Spinal cord (tissue), 10 donors: Measurements from ENCODE around the gene PLBD1. TPM values are rescaled to one million over a fixed set of nuclear protein-coding genes. Genes with fewer than 3 reads are reported as not detected.

Source experiments
- DNase-seq, 6 donors: peaks; one replicate each; pipeline versions ENCODE4 v3.0.0 to v3.0.0-alpha.2; 2013 to 2015; ENCODE audit warnings: low spot score in 6 of 6, low read depth in 4 of 6
- H3K27ac ChIP-seq: one replicate; pipeline ENCODE4 v1.5.1; 2013; ENCODE audit warnings: low read depth, low read length, control low read depth
- H3K27me3 ChIP-seq: one replicate; pipeline ENCODE4 v1.6.1; 2013; ENCODE audit warnings: low read length; ENCODE audit not compliant: control insufficient read depth, insufficient read depth
- H3K36me3 ChIP-seq: one replicate; pipeline ENCODE4 v1.6.1; 2013; ENCODE audit warnings: low read length; ENCODE audit not compliant: control insufficient read depth, insufficient read depth
- H3K4me1 ChIP-seq: one replicate; pipeline ENCODE4 v1.6.1; 2013; ENCODE audit warnings: low read length; ENCODE audit not compliant: control insufficient read depth, insufficient read depth
- H3K4me3 ChIP-seq: one replicate; pipeline ENCODE4 v1.5.1; 2013; ENCODE audit warnings: low read depth, low read length, control low read depth
- H3K9me3 ChIP-seq: one replicate; pipeline ENCODE4 v1.6.1; 2013; ENCODE audit warnings: low read length; ENCODE audit not compliant: control insufficient read depth, insufficient read depth
- WGBS: methylation state at CpG from one replicate; pipeline ENCODE4 v1.1.5; 2013; ENCODE audit warnings: missing lambda C conversion rate; ENCODE audit not compliant: insufficient coverage; 5-methylcytosine and 5-hydroxymethylcytosine counted together
- polyA plus RNA-seq, 2 donors: library from polyadenylated mRNA; unstranded; fragments of 120-200 nt; gene quantifications; one replicate each; pipeline ENCODE4 v1.2.1, GENCODE V29; 2013; ENCODE audit not compliant: insufficient read length in 2 of 2
- total RNA-seq, 2 donors: library from RNA; depleted of rRNA in 1 of 2; stranded (reverse); fragments of 120-200 nt in 1 of 2; fragments of >200 nt in 1 of 2; gene quantifications; one replicate each; pipeline versions ENCODE4 v1.2.3 to v1.2.4, GENCODE V29; 2013 to 2014
- donor health status: healthy.

PLBD1 gene
- total and polyA plus RNA-seq, 4 donors: 4.1 to 50.7 (median 17.9) TPM

DNA sequence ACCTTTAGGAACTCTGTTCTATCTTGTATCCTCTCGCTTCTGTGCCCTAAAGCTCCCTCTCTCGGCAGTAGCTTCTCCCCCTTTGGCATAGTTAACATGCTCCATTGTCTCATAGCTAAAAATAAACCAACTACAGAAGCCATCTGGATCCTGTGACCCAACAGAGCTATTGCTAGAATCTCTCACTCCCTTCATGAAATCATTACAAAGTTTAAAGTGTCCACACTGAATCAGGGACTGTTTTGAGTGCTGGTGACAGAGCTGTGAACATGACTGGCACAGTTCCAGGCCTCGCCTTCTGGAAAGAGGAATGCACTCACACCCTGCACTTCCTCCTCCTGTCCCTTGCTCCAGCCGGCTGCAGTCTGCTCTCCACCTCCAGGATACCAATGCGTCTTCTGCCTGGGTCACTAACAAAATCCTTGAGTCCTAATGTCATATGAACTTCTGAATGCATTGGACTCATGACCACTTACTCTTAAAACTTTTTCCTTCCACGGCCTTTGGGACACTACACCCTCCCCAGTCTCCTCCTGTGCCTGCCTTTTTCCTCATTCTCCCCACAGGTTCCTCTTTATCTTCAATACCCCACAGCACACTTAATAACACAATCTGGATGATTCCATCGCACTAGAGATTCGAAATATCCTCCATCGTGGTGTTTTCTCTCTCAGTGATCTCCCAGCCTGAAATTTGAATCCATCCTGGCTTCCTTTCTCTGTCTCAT lies 13.2 kb downstream of the PLBD1 start:
- no peaks in the 10 kb centered on the region for H3K27me3 ChIP-seq
- no peak overlapping the region for H3K27ac ChIP-seq
- H3K4me1 ChIP-seq: no peaks in the 10 kb centered on the region
- 52% methylated on average over 9 of the region's 9 CpGs for WGBS
- H3K9me3 ChIP-seq: no peaks in the 10 kb centered on the region
- H3K4me3 ChIP-seq: no peak overlapping the region
- no peaks in the 10 kb centered on the region for H3K36me3 ChIP-seq
- peak in 2 of 6 donors; percentile 21 to 85 for DNase-seq

DNA sequence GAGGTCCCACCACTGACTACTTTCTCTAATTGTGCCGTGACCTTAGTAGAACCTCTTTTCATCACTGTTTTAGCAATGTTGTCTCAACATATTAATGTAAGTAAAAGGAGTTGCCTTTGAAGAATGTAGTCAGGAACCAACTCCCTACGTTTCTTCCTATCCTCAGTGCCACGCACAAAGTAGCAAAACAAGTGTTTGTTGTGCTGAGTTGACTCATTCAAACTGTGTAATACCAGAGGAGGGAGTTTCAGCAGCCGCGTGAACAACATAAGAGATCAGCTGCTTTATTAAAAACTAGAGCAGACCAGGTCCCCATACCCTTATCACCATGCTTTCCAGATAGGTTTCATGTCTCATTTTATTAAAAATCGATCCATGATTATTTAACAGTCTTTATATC lies 19.1 kb downstream of the PLBD1 start:
- Histone ChIP-seq H3K27ac (no peak overlapping the region), H3K4me1 (no peaks in the 10 kb centered on the region), H3K9me3 (no peaks in the 10 kb centered on the region), H3K36me3 (no peaks in the 10 kb centered on the region), H3K27me3 (no peaks in the 10 kb centered on the region), H3K4me3 (no peak overlapping the region)
- no CpG with 5 or more reads among the region's 6 CpGs for WGBS
- no peak for DNase-seq

DNA sequence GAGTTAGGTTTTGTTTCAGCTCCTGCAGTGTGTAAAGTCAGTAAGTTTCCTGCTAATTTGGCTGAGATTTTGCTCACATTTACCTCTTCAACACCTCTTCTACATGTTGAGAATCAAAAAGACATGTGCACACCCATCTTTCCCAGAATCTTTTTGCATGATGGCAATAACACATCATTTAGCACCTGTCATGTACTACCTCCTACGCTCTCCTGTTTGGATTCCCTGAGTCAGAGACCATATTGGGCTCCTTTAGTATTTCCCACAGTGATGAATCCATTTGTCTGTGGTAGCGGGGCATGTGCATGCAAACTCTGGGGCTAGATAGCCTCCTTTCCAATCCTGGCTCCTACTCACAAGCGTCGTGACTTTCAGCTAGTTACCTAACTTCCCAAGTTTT lies 20.1 kb downstream of the PLBD1 start:
- no peaks in the 10 kb centered on the region for H3K36me3 ChIP-seq
- no peaks in the 10 kb centered on the region for H3K4me1 ChIP-seq
- no peaks in the 10 kb centered on the region for H3K9me3 ChIP-seq
- no peak for DNase-seq
- H3K27ac ChIP-seq: no peak overlapping the region
- no peaks in the 10 kb centered on the region for H3K27me3 ChIP-seq
- no peak overlapping the region for H3K4me3 ChIP-seq
- WGBS: 100% methylated on average over 1 of the region's 4 CpGs

DNA sequence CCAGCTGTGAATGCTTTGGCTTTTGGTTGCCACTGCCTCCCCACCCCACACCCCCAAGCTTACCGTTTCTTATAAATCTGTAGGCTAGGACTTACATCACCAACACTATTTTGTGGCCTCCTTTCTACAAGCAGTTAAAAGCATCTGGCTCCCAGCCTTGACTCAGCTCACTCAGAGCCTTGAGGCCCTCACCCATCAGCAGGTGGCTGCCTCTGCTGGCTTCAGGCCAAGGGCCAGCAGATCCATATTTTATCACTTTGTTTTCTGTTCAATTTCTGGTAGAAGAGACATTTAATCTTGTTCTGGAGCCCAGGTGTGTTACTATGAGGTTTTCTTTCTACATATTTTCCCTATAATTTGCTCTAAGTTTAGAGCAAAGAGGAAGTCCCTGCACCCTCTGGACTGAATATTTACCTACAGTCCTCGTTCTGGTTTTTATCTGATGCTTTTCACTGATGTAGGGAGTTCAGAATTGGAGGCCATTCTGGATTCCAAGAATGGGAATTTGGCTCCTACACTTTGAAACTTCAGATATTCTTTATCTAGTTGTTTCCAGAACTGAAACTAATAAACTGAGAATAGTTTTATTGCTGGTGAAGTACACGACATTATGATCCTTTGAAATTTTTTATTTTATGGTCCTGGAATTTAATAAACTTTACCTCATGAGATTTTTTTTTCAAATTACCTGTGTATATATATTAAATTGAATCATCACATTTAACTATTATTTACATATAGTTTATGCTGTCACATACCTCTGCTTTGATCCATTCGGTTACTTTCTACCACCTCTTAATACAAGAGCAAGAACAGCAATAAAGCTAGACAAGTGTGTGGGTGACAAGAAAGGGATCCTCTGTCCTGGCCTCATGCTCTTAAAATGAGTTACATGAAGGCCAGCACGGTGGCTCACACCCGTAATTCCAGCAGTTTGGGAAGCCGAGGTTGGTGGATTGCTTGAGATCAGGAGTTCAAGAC lies 22.2 kb downstream of the PLBD1 start:
- Histone ChIP-seq H3K27me3 (no peaks in the 10 kb centered on the region), H3K4me3 (no peak overlapping the region), H3K4me1 (no peaks in the 10 kb centered on the region), H3K27ac (no peak overlapping the region), H3K36me3 (no peaks in the 10 kb centered on the region), H3K9me3 (no peaks in the 10 kb centered on the region)
- 95% methylated on average over 3 of the region's 7 CpGs for WGBS
- no peak for DNase-seq

DNA sequence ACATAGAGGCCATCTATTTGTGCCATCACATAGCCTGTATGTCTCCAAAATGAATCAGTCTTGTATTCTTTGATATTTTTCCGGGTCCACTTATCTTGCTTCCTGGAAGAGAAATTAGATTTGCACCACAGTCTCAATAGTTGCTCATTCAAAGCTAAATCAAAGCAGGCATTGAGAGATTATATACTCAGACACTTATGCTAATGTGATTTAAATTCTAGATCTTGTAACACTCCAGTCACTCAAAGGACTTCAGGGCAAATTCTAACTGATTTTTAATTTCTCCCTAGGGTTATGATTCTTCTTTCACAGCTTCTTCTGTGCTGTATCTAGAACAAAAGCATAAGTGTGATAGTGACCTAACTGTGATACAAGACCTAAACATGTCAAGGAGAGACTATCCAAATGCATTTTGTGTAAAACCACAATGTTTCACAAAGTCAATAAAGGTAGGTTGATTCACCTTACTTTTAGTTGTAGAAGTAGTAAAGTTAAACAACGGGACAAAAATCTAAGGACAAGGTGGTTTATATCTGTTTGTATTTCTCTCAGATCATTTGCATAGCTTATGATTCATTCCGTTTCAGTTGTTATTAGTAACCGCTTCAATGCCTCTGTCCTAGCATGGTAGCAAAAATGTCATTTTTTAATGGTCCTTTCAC lies 26.8 kb downstream of the PLBD1 start:
- H3K36me3 ChIP-seq: no peaks in the 10 kb centered on the region
- DNase-seq: no peak
- no peak overlapping the region for H3K27ac ChIP-seq
- H3K4me3 ChIP-seq: no peak overlapping the region
- WGBS: no CpG with 5 or more reads among the region's 4 CpGs
- H3K4me1 ChIP-seq: no peaks in the 10 kb centered on the region
- no peaks in the 10 kb centered on the region for H3K9me3 ChIP-seq
- H3K27me3 ChIP-seq: no peaks in the 10 kb centered on the region

DNA sequence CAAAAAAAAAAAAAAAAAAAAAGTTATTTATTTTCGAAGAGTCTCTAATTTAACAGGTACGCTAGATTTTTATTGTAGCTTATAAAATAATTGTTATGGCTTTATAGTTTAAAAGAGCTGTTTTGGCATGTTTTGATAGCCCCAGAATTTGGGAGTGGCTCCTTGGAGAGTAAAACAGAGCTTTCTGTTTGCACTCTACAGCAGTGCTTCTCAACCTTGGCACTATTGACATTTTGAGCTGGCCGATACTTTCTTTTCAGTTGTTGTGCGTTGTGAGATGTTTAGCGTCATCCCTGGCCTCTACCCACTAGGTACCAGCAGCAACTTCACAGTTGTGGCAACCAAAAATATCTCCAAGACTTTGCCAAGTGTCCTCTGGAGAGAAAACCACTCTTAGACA lies 30.6 kb downstream of the PLBD1 start:
- no peaks in the 10 kb centered on the region for H3K36me3 ChIP-seq
- H3K27me3 ChIP-seq: no peaks in the 10 kb centered on the region
- DNase-seq: no peak
- no peaks in the 10 kb centered on the region for H3K9me3 ChIP-seq
- H3K27ac ChIP-seq: no peak overlapping the region
- no peak overlapping the region for H3K4me3 ChIP-seq
- WGBS: 93% methylated on average over 2 of the region's 5 CpGs
- H3K4me1 ChIP-seq: no peaks in the 10 kb centered on the region

DNA sequence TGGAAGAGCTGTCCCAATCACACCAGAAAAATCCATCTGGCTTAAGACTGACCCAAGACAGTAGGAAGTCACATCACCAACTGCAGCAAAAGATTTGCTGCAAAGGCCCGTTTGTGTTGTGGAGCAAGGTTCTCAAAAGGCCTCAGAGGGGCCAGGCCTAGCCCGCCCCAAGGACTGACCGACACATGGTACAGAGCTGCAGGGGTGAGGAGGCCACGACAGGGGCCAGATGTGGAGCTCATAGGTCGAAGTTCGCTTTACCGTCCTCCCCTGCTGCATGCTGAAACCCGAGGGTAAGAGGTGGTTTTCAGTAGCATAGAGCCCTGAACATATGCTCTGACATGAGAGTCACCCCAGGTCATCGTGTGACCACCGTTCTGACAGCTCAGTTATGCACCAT lies 35.5 kb downstream of the PLBD1 start:
- Histone ChIP-seq H3K9me3 (no peaks in the 10 kb centered on the region), H3K27ac (no peak overlapping the region), H3K27me3 (no peaks in the 10 kb centered on the region), H3K4me1 (no peaks in the 10 kb centered on the region), H3K36me3 (no peaks in the 10 kb centered on the region), H3K4me3 (no peak overlapping the region)
- 94% methylated on average over 6 of the region's 10 CpGs for WGBS
- DNase-seq: no peak

DNA sequence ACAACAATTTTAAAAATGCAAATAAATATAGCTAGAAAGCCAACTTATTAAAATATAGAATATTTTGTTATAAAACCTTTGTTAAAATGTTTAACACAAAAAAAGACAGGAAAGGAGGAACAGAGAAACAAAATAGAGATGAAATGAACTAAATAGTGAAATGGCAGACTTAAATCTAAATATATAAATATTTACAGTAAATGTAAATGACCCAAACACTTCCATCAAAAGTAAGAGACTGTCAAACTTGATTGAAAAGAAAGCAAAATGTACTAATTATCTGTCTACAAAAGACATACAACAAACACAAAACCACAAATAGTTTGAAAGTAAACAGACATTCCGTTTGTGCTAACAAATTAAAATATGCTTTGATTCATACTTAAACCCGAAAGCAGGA lies 41.7 kb downstream of the PLBD1 start:
- H3K36me3 ChIP-seq: no peaks in the 10 kb centered on the region
- WGBS: no CpG with 5 or more reads among the region's 2 CpGs
- no peaks in the 10 kb centered on the region for H3K27me3 ChIP-seq
- no peak overlapping the region for H3K4me3 ChIP-seq
- H3K9me3 ChIP-seq: peaks cover 5% of the 10 kb centered on the region
- no peaks in the 10 kb centered on the region for H3K4me1 ChIP-seq
- H3K27ac ChIP-seq: no peak overlapping the region
- no peak for DNase-seq

GRCh38 chr12:14521822-14522221 lies 45.9 kb downstream of the PLBD1 start:
- Histone ChIP-seq H3K27ac (no peak overlapping the region), H3K36me3 (no peaks in the 10 kb centered on the region), H3K4me3 (no peak overlapping the region), H3K27me3 (no peaks in the 10 kb centered on the region), H3K4me1 (no peaks in the 10 kb centered on the region), H3K9me3 (peaks cover 5% of the 10 kb centered on the region)
- DNase-seq: no peak
